Astrocyte (in vitro differentiated cells and primary cell): ENCODE measurements around the gene DNASE2B. TPM values are rescaled to one million over a fixed set of nuclear protein-coding genes. Genes with fewer than 3 reads are reported as not detected.

Experiments used
- DNase-seq: peaks from one replicate; pipeline ENCODE4 v3.0.0-alpha.2; 2010; ENCODE audit warnings: low read depth
- FAIRE-seq: peaks from 2 replicates; lab custom pipeline; 2011; peaks lifted over from hg19 to GRCh38; lab: Jason Lieb, UNC
- H2AFZ ChIP-seq: 2 replicates; pipeline ENCODE4 v1.6.0; 2012; ENCODE audit warnings: low read depth, low read length, inconsistent platforms
- H3K27ac ChIP-seq: 2 replicates; pipeline ENCODE4 v1.5.1; 2011; ENCODE audit warnings: low read depth, low read length, inconsistent platforms
- H3K27me3 ChIP-seq: 2 replicates; pipeline ENCODE4 v1.6.0; 2011; ENCODE audit warnings: low read length, inconsistent platforms; ENCODE audit not compliant: insufficient read depth
- H3K36me3 ChIP-seq: 2 replicates; pipeline ENCODE4 v1.5.1; 2011; ENCODE audit warnings: low read length, inconsistent platforms; ENCODE audit not compliant: insufficient read depth
- H3K4me1 ChIP-seq: 2 replicates; pipeline ENCODE4 v1.5.1; 2011; ENCODE audit warnings: low read length, inconsistent platforms; ENCODE audit not compliant: insufficient read depth
- H3K4me2 ChIP-seq: 2 replicates; pipeline ENCODE4 v1.6.0; 2012; ENCODE audit warnings: low read length, inconsistent platforms
- H3K4me3 ChIP-seq: 2 replicates; pipeline ENCODE4 v1.5.1; 2011; ENCODE audit warnings: low read depth, mild to moderate bottlenecking, low read length, inconsistent platforms; ENCODE audit not compliant: insufficient read depth
- H3K79me2 ChIP-seq: 2 replicates; pipeline ENCODE4 v1.6.0; 2012; ENCODE audit warnings: mild to moderate bottlenecking, low read length, inconsistent platforms; ENCODE audit not compliant: insufficient read depth
- H3K9ac ChIP-seq: 2 replicates; pipeline ENCODE4 v1.6.0; 2012; ENCODE audit warnings: mild to moderate bottlenecking, low read length, inconsistent platforms
- H3K9me3 ChIP-seq: 2 replicates; pipeline ENCODE4 v1.5.1; 2012; ENCODE audit warnings: low read depth, mild to moderate bottlenecking, low read length, inconsistent platforms; ENCODE audit not compliant: insufficient read depth
- H4K20me1 ChIP-seq: 2 replicates; pipeline ENCODE4 v1.6.0; 2012; ENCODE audit warnings: low read length, inconsistent platforms; ENCODE audit not compliant: insufficient read depth
- H3K27ac Mint-ChIP-seq: one replicate; pipeline ENCODE4 v1.8.0; 2021; ENCODE audit warnings: mild to moderate bottlenecking, mixed read lengths; ENCODE audit not compliant: unreplicated experiment
- H3K27me3 Mint-ChIP-seq: one replicate; pipeline ENCODE4 v1.8.0; 2021; ENCODE audit warnings: low read depth, mixed read lengths; ENCODE audit not compliant: unreplicated experiment
- H3K36me3 Mint-ChIP-seq: one replicate; pipeline ENCODE4 v1.8.0; 2021; ENCODE audit warnings: low read depth, mixed read lengths; ENCODE audit not compliant: unreplicated experiment
- H3K4me1 Mint-ChIP-seq: one replicate; pipeline ENCODE4 v1.8.0; 2021; ENCODE audit warnings: low read depth, mixed read lengths; ENCODE audit not compliant: unreplicated experiment
- H3K4me3 Mint-ChIP-seq: one replicate; pipeline ENCODE4 v1.8.0; 2021; ENCODE audit warnings: mild to moderate bottlenecking, moderate library complexity, mixed read lengths; ENCODE audit not compliant: unreplicated experiment
- H3K9me3 Mint-ChIP-seq: one replicate; pipeline ENCODE4 v1.8.0; 2021; ENCODE audit warnings: mild to moderate bottlenecking, mixed read lengths; ENCODE audit not compliant: unreplicated experiment
- CTCF ChIP-seq: IDR thresholded peaks from 2 replicates; pipeline ENCODE4 v1.5.1; 2011; ENCODE audit warnings: low read depth, mild to moderate bottlenecking, inconsistent platforms, low read length, moderate library complexity; ENCODE audit not compliant: insufficient read depth
- EZH2 ChIP-seq: IDR thresholded peaks from 2 replicates; pipeline ENCODE4 v1.6.1; 2012; ENCODE audit warnings: mild to moderate bottlenecking, low read length, inconsistent platforms; ENCODE audit not compliant: insufficient read depth
- total RNA-seq: library from RNA; stranded (reverse); gene quantifications from 2 replicates; pipeline ENCODE4 v1.2.1, GENCODE V29; 2021

DNASE2B gene
- total RNA-seq, 1 donor from 2014 or later, result not detected

DNA sequence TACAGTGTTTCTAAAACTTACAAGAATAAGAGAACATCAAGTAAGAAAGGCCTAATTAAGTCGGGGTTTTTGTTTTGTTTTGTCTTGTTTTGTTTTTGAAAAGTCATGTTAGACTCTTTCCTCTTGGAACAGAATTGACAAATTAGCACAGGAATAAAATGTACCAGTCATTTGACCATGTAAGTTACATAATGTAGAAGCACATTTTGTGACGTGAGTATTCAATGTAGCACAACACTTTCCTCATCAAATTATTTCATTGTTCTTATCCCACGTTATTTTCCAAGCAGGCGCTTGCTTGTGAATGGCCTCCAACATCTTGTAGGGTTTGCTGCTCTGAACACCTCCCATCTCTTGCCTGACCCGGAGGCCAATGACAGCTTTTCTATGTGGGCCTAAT lies 34.7 kb upstream of the DNASE2B start:
- Mint-ChIP-seq H3K4me3 (no peak overlapping the region), H3K4me1 (peaks cover 15% of the 10 kb centered on the region), H3K9me3 (peaks cover 4% of the 10 kb centered on the region), H3K36me3 (no peaks in the 10 kb centered on the region), H3K27ac (no peak overlapping the region), H3K27me3 (no peaks in the 10 kb centered on the region)
- Histone ChIP-seq H3K4me2 (no peak overlapping the region), H3K4me3 (no peak overlapping the region), H3K27ac (no peak overlapping the region), H3K36me3 (no peaks in the 10 kb centered on the region), H2AFZ (no peak overlapping the region), H3K9ac (no peak overlapping the region), H3K9me3 (peaks cover 2% of the 10 kb centered on the region), H3K27me3 (no peaks in the 10 kb centered on the region), H4K20me1 (no peaks in the 10 kb centered on the region), H3K79me2 (no peaks in the 10 kb centered on the region), H3K4me1 (peaks cover 14% of the 10 kb centered on the region)
- FAIRE-seq, result no peak
- no peak for DNase-seq
- no peak for TF ChIP-seq EZH2
- TF ChIP-seq CTCF, result no peak

- peak overlapping the region; percentile 68 for H2AFZ ChIP-seq
- peaks cover 20% of the 10 kb centered on the region for H3K4me1 Mint-ChIP-seq
- peak; percentile 99 for DNase-seq
Measured at GRCh38 chr1:84365225-84366221, 32.8 kb upstream of the DNASE2B start.

More at GRCh38 chr1:84365225-84366221, 32.8 kb upstream of the DNASE2B start:
- H4K20me1 ChIP-seq, result no peaks in the 10 kb centered on the region
- H3K36me3 Mint-ChIP-seq, result peaks cover 4% of the 10 kb centered on the region
- H3K4me3 ChIP-seq, result no peak overlapping the region
- H3K4me1 ChIP-seq, result peaks cover 14% of the 10 kb centered on the region
- H3K27ac ChIP-seq, result peak overlapping the region; percentile 84
- peak overlapping the region; percentile 65 for H3K4me2 ChIP-seq
- H3K9me3 ChIP-seq, result peaks cover 2% of the 10 kb centered on the region
- peak overlapping the region; percentile 59 for H3K27ac Mint-ChIP-seq
- no peaks in the 10 kb centered on the region for H3K36me3 ChIP-seq
- H3K9ac ChIP-seq, result peak overlapping the region; percentile 36
- H3K79me2 ChIP-seq, result no peaks in the 10 kb centered on the region
- no peaks in the 10 kb centered on the region for H3K27me3 ChIP-seq
- peaks cover 6% of the 10 kb centered on the region for H3K9me3 Mint-ChIP-seq
- no peak overlapping the region for H3K4me3 Mint-ChIP-seq
- TF ChIP-seq EZH2, result no peak
- no peak for TF ChIP-seq CTCF
- H3K27me3 Mint-ChIP-seq, result no peaks in the 10 kb centered on the region
- peak; percentile 86 for FAIRE-seq
